HCT116 (cell line): Measurements from ENCODE around the gene FEZF1. TPM values are rescaled to one million over a fixed set of nuclear protein-coding genes. Genes with fewer than 3 reads are reported as not detected.

ENCODE experiments used
- ATAC-seq: fragments of 200-7000 bp; cut with Tn5 transposase; 2 replicates; pipeline ENCODE4 v1.9.1; 2020; ENCODE audit warnings: mild to moderate bottlenecking, moderate library complexity
- BruUV-seq: library from RNA; stranded (reverse); fragments of 400-500 nt; replicated peaks from 2 replicates; lab custom pipeline; 2021; lab: Mats Ljungman, UMichigan
- CTCF ChIA-PET: fragments of 300-600 bp; sonication (Branson Sonifier 250); formaldehyde crosslinking; loops from one replicate; lab custom pipeline; 2021; ENCODE audit warnings: antibody characterized with exemption; lab: Charles Lee
- POLR2A ChIA-PET: fragments of 300-600, 350-600 bp; sonication (Branson Sonifier 250); formaldehyde crosslinking; loops from one replicate; lab custom pipeline; 2021; ENCODE audit warnings: antibody characterized with exemption; lab: Charles Lee
- RAD21 ChIA-PET, 2 experiments: fragments of 300-600 bp; sonication (Branson Sonifier 250); formaldehyde crosslinking; loops; one replicate each; lab custom pipeline; 2023; ENCODE audit warnings: low total read pairs in 2 of 2; ENCODE audit not compliant: uncharacterized antibody in 2 of 2, unreplicated experiment in 2 of 2, low non-redundant PET in 1 of 2; lab: Charles Lee
- DNase-seq: peaks from one replicate; pipeline ENCODE4 v3.0.0-alpha.2; 2010; ENCODE audit warnings: low read depth, low spot score
- H2AFZ ChIP-seq: fragments of 200-600 bp; shearing (Covaris generic), sonication (generic); 2 replicates; pipeline ENCODE4 v1.6.1; 2017; ENCODE audit warnings: low read depth, mixed run types, mixed read lengths, antibody characterized with exemption, low read length; ENCODE audit not compliant: poor library complexity, severe bottlenecking
- H3K27ac ChIP-seq: 2 replicates; pipeline ENCODE4 v1.5.1; 2012; ENCODE audit warnings: low read depth, low read length
- H3K27me3 ChIP-seq: fragments of 200-600 bp; sonication (generic); 2 replicates; pipeline ENCODE4 v1.6.1; 2016; ENCODE audit warnings: mixed run types, low read length, mixed read lengths; ENCODE audit not compliant: insufficient read depth
- H3K36me3 ChIP-seq, 2 experiments: fragments of 200-500 bp in 1 of 2; fragments of 200-600 bp in 1 of 2; sonication (Bioruptor generic) in 1 of 2; sonication (generic) in 1 of 2; 2 replicates each; pipeline versions ENCODE4 v1.5.1 to v1.6.1; 2014 to 2016; ENCODE audit warnings: low read length in 2 of 2, inconsistent platforms in 1 of 2, mixed read lengths in 1 of 2, mixed run types in 1 of 2; ENCODE audit not compliant: insufficient read depth in 2 of 2, control insufficient read depth in 1 of 2
- H3K4me1 ChIP-seq, 2 experiments: fragments of 200-600 bp in 1 of 2; sonication (generic) in 1 of 2; 2 replicates each; pipeline versions ENCODE4 v1.5.1 to v1.6.1; 2012 to 2017; ENCODE audit warnings: low read length in 2 of 2, inconsistent platforms in 1 of 2, mild to moderate bottlenecking in 1 of 2, mixed read lengths in 1 of 2, mixed run types in 1 of 2, moderate library complexity in 1 of 2; ENCODE audit not compliant: insufficient read depth in 2 of 2, control insufficient read depth in 1 of 2
- H3K4me2 ChIP-seq: fragments of 200-600 bp; sonication (generic); 2 replicates; pipeline ENCODE4 v1.6.1; 2017; ENCODE audit warnings: mixed run types, low read length, mixed read lengths
- H3K4me3 ChIP-seq, 2 experiments: fragments of 200-600 bp in 1 of 2; sonication (generic) in 1 of 2; replicated peaks in 1 of 2; 2 replicates each; pipeline ENCODE4 v1.5.1; 2011 to 2016; ENCODE audit warnings: low read length in 2 of 2, control low read depth in 1 of 2, low read depth in 1 of 2, mild to moderate bottlenecking in 1 of 2, mixed read lengths in 1 of 2, mixed run types in 1 of 2
- H3K79me2 ChIP-seq: fragments of 200-600 bp; sonication (generic); 2 replicates; pipeline ENCODE4 v1.6.1; 2017; ENCODE audit warnings: mild to moderate bottlenecking, mixed run types, low read length, moderate library complexity, mixed read lengths; ENCODE audit not compliant: insufficient read depth
- H3K9ac ChIP-seq: fragments of 200-600 bp; sonication (generic); 2 replicates; pipeline ENCODE4 v1.6.1; 2016; ENCODE audit warnings: low read length, mixed read lengths
- H3K9me2 ChIP-seq: fragments of 200-600 bp; sonication (generic), shearing (Covaris generic); 2 replicates; pipeline ENCODE4 v1.6.1; 2017; ENCODE audit warnings: mixed run types, mild to moderate bottlenecking, moderate library complexity; ENCODE audit not compliant: insufficient read depth
- H3K9me3 ChIP-seq, 2 experiments: fragments of 200-500 bp in 1 of 2; fragments of 200-600 bp in 1 of 2; sonication (Bioruptor generic) in 1 of 2; sonication (generic) in 1 of 2; 2 replicates each; pipeline ENCODE4 v1.6.1; 2014 to 2017; ENCODE audit warnings: low read length in 2 of 2, mixed read lengths in 2 of 2, inconsistent platforms in 1 of 2, low read depth in 1 of 2, mild to moderate bottlenecking in 1 of 2, mixed run types in 1 of 2, moderate library complexity in 1 of 2; ENCODE audit not compliant: control insufficient read depth in 1 of 2, insufficient read depth in 1 of 2
- H4K20me1 ChIP-seq: fragments of 200-600 bp; sonication (generic), shearing (Covaris generic); 2 replicates; pipeline ENCODE4 v1.6.1; 2017; ENCODE audit warnings: mixed run types, mild to moderate bottlenecking, moderate library complexity; ENCODE audit not compliant: insufficient read depth
- CEBPB ChIP-seq: IDR thresholded peaks from 2 replicates; pipeline ENCODE4 v1.6.1; 2012; ENCODE audit warnings: low read depth
- CTCF ChIP-seq, 3 experiments: fragments of 200-600 bp in 1 of 3; sonication (generic) in 1 of 3; IDR thresholded peaks in 2 of 3; conservative IDR thresholded peaks in 1 of 3; 2 replicates each; pipeline ENCODE4 v1.5.1; 2012 to 2017; ENCODE audit warnings: low read depth in 2 of 3, low read length in 2 of 3, antibody characterized with exemption in 1 of 3, borderline replicate concordance in 1 of 3, control low read depth in 1 of 3, mild to moderate bottlenecking in 1 of 3, mixed read lengths in 1 of 3, mixed run types in 1 of 3, moderate library complexity in 1 of 3; ENCODE audit not compliant: insufficient read depth in 1 of 3
- EGR1 ChIP-seq: IDR thresholded peaks from 2 replicates; pipeline ENCODE4 v1.6.1; 2012; ENCODE audit warnings: low read depth
- POLR2A ChIP-seq: IDR thresholded peaks from 2 replicates; pipeline ENCODE4 v1.7.0; 2011; ENCODE audit warnings: borderline replicate concordance; ENCODE audit not compliant: insufficient read depth, insufficient read length; ENCODE audit errors: extremely low read depth
- POLR2AphosphoS5 ChIP-seq: IDR thresholded peaks from 2 replicates; pipeline ENCODE4 v1.6.1; 2011; ENCODE audit warnings: mild to moderate bottlenecking, low read depth, low read length, moderate library complexity
- RAD21 ChIP-seq: IDR thresholded peaks from 2 replicates; pipeline ENCODE4 v1.6.1; 2012; ENCODE audit warnings: low read depth, mild to moderate bottlenecking
- REST ChIP-seq: IDR thresholded peaks from 2 replicates; pipeline ENCODE4 v1.6.1; 2012; ENCODE audit warnings: low read depth
- SIN3A ChIP-seq: IDR thresholded peaks from 2 replicates; pipeline ENCODE4 v1.6.1; 2012; ENCODE audit warnings: low read depth
- TCF7L2 ChIP-seq: IDR thresholded peaks from 2 replicates; pipeline ENCODE4 v1.7.0; 2011; ENCODE audit warnings: borderline replicate concordance, inconsistent platforms; ENCODE audit not compliant: insufficient read depth, insufficient read length; ENCODE audit errors: extremely low read depth
- YY1 ChIP-seq: IDR thresholded peaks from 2 replicates; pipeline ENCODE4 v1.6.1; 2011; ENCODE audit warnings: low read length, low read depth, moderate library complexity, mild to moderate bottlenecking; ENCODE audit not compliant: insufficient replicate concordance; ENCODE audit errors: extremely low read depth
- intact Hi-C: fragments of 100-400 bp; cut with micrococcal nuclease; formaldehyde crosslinking; loops from 2 replicates; pipeline ENCODE4 v1.10.0; 2022
- total RNA-seq: library from RNA; stranded (reverse); gene quantifications from one replicate; pipeline ENCODE4 v1.2.1, GENCODE V29; 2021; ENCODE audit not compliant: unreplicated experiment

FEZF1 gene
- total RNA-seq, 1 experiment from 2014 or later, result 0.37 TPM

DNA sequence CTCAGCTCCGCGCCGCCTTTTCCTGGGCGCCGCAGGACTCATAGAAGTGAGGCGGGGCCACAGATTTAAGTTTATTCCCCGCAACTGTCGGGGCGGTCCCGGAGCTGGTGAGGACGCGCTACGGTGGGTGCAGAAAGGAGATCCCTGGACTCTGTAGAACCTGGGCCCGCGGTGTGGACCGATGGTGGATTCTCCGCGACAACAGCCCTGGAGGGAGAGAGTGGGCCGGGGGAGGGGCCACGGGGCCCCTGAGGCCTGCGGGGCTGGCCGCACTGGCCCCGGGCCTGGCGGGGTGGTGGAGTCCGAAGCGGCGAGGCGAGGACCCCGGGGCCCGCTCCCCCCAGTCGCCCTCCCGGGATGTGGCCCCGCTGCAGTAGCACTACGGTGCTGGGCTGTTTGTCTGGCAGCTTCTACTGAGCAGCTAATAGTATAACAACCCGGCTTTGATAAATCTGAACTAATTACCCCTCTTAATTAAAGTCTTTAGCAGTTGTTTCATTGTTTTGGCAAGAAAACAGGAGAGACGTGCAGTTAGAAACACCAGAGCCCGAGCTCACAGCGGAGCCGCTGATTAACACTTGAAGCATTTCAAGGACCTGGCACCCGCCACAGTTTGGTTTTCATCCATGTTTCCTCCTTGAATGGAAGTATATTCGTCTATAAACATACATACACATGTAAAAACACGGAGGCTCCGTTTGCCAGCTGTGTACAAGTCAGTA is 4.2 kb downstream of the FEZF1 start:
- BruUV-seq, result no TSS peak
- ChIA-PET CTCF (no interaction called here), POLR2A (no interaction called here), RAD21 (no interaction called here)
- no peak for TF ChIP-seq YY1
- TF ChIP-seq POLR2A, result no peak
- TF ChIP-seq EGR1, result no peak
- no peak for TF ChIP-seq SIN3A
- TF ChIP-seq CTCF (IDR thresholded peaks at IDR 0.05 in 2 of 3, conservative IDR thresholded peaks at IDR 0.05 in 1 of 3; ENCODE audit: borderline replicate concordance in 1 of 3, insufficient read depth in 1 of 3, low read depth in 2 of 3, low read length in 2 of 3), result no peak
- TF ChIP-seq TCF7L2, result no peak
- TF ChIP-seq CEBPB, result no peak
- no peak for TF ChIP-seq POLR2AphosphoS5
- no peak for TF ChIP-seq RAD21
- no peak for TF ChIP-seq REST
- no peaks in the 10 kb centered on the region for H3K27me3 ChIP-seq
- no peaks in the 10 kb centered on the region for H4K20me1 ChIP-seq
- no peak overlapping the region for H3K4me3 ChIP-seq
- intact Hi-C loops, result no loop called here
- no peaks in the 10 kb centered on the region for H3K9me2 ChIP-seq
- H3K4me1 ChIP-seq, result peaks cover 0 to 5% of the 10 kb centered on the region in 2 experiments; a peak in 1 of 4 replicates
- H3K27ac ChIP-seq, result no peak overlapping the region
- DNase-seq, result no peak
- no peaks in the 10 kb centered on the region for H3K9me3 ChIP-seq
- H3K36me3 ChIP-seq, result no peaks in the 10 kb centered on the region
- H3K79me2 ChIP-seq, result no peaks in the 10 kb centered on the region
- H3K4me2 ChIP-seq, result no peak overlapping the region
- ATAC-seq, result no peak
- no peak overlapping the region for H3K9ac ChIP-seq
- H2AFZ ChIP-seq, result no peak overlapping the region
